HepG2 (cell line): ENCODE results near the gene NLRC3. TPM values are rescaled to one million over a fixed set of nuclear protein-coding genes. Genes with fewer than 3 reads are reported as not detected.
A peak's percentile ranks its signal among the peaks of the same experiment; 100 is the strongest.

Experiments
- ATF3 ChIP-seq: sonication (generic); formaldehyde crosslinking; IDR thresholded peaks from 2 replicates; pipeline ENCODE4 v1.4.0; 2020; ENCODE audit warnings: missing genetic modification reagents
- FOXP4 ChIP-seq: sonication (generic); formaldehyde crosslinking; IDR thresholded peaks from 2 replicates; pipeline ENCODE4 v1.4.0; 2020; ENCODE audit warnings: missing genetic modification reagents
- HDAC6 ChIP-seq: fragments of 200-600 bp; sonication (generic); IDR thresholded peaks from 2 replicates; pipeline ENCODE4 v1.7.0; 2017; ENCODE audit warnings: mild to moderate bottlenecking, antibody characterized with exemption, low read length, low read depth
- HINFP ChIP-seq: sonication (generic); formaldehyde crosslinking; IDR thresholded peaks from 2 replicates; pipeline ENCODE4 v1.4.0; 2020; ENCODE audit warnings: low read depth, mild to moderate bottlenecking, missing genetic modification reagents
- HMG20A ChIP-seq: IDR thresholded peaks from 2 replicates; pipeline ENCODE4 v1.6.1; 2016; ENCODE audit warnings: borderline replicate concordance
- HOXA5 ChIP-seq: sonication (generic); formaldehyde crosslinking; IDR thresholded peaks from 2 replicates; pipeline ENCODE4 v1.4.0; 2020; ENCODE audit warnings: missing genetic modification reagents
- KDM6A ChIP-seq: IDR thresholded peaks from 2 replicates; pipeline ENCODE4 v1.6.1; 2016; ENCODE audit warnings: low read depth
- MAF1 ChIP-seq: sonication (generic); formaldehyde crosslinking; IDR thresholded peaks from 2 replicates; pipeline ENCODE4 v1.5.0; 2020; ENCODE audit warnings: missing genetic modification reagents, borderline replicate concordance
- MED13 ChIP-seq: sonication (generic); formaldehyde crosslinking; IDR thresholded peaks from 2 replicates; pipeline ENCODE4 v1.5.0; 2020; ENCODE audit warnings: missing genetic modification reagents
- MYPOP ChIP-seq: sonication (generic); formaldehyde crosslinking; IDR thresholded peaks from 2 replicates; pipeline ENCODE4 v1.8.1; 2023; ENCODE audit warnings: mild to moderate bottlenecking, moderate library complexity, missing genetic modification reagents
- PRDM4 ChIP-seq: sonication (generic); formaldehyde crosslinking; IDR thresholded peaks from 2 replicates; pipeline ENCODE4 v1.9.0; 2021; ENCODE audit warnings: missing genetic modification reagents, borderline replicate concordance
- RFX5 ChIP-seq: IDR thresholded peaks from 2 replicates; pipeline ENCODE4 v1.6.1; 2011; ENCODE audit warnings: low read depth, low read length, improper control_type of control experiment
- ZFP91 ChIP-seq: sonication (generic); formaldehyde crosslinking; IDR thresholded peaks from 2 replicates; pipeline ENCODE4 v1.9.0; 2022; ENCODE audit warnings: missing genetic modification reagents, mild to moderate bottlenecking, borderline replicate concordance
- ZNF138 ChIP-seq: sonication (generic); formaldehyde crosslinking; IDR thresholded peaks from 2 replicates; pipeline ENCODE4 v1.5.0; 2020; ENCODE audit warnings: mild to moderate bottlenecking, low read depth, missing genetic modification reagents
- ZNF574 ChIP-seq: sonication (generic); formaldehyde crosslinking; IDR thresholded peaks from 2 replicates; pipeline ENCODE4 v1.4.0; 2020; ENCODE audit warnings: missing genetic modification reagents
- ZNF879 ChIP-seq: sonication (generic); formaldehyde crosslinking; IDR thresholded peaks from 2 replicates; pipeline ENCODE4 v1.8.1; 2023; ENCODE audit warnings: missing genetic modification reagents
- polyA plus RNA-seq, 8 experiments: library from polyadenylated mRNA; depleted of rRNA in 3 of 8; stranded (reverse) in 7 of 8; unstranded in 1 of 8; fragments of >200 nt; fragmentation: Illumina TruSeq in 4 of 8; extraction: Trizol in 4 of 8; gene quantifications; 2 replicates each; pipeline versions ENCODE4 v1.2.1 to v1.2.3, GENCODE V29; 2011 to 2016; ENCODE audit warnings: low read depth in 4 of 8, missing spikeins in 1 of 8, mixed read lengths in 1 of 8; ENCODE audit not compliant: insufficient read depth in 1 of 8
- total RNA-seq, 5 experiments: library from RNA; depleted of rRNA; stranded (reverse); fragments of >200 nt; fragmentation: Illumina TruSeq; extraction: Trizol; gene quantifications; 2 replicates each; pipeline ENCODE4 v1.2.3, GENCODE V29; 2016; ENCODE audit warnings: low read depth in 1 of 5

The NLRC3 gene
- total and polyA plus RNA-seq, 2 of the 13 experiments (the other 11 are each of a cell fraction or from before 2014, with no cell fraction given), result not detected

GRCh38 chr16:3611146-3611975 lies 34.2 kb upstream of the NLRC3 start, which contains the start of gene SLX4 (continued):
- TF ChIP-seq HINFP (CRISPR knock-in tag) (no peak; the same call in 1 of the 2 replicates), ZNF574 (CRISPR knock-in tag) (peak; percentile 62), HOXA5 (peak; percentile 26; the same call in 1 of the 2 replicates), MED13 (CRISPR knock-in tag) (peak; percentile 54; the same call in 1 of the 2 replicates), RFX5 (no peak), KDM6A (CRISPR knock-in tag) (no peak), ZFP91 (CRISPR knock-in tag) (peak; percentile 75; the same call in 1 of the 2 replicates), FOXP4 (0 out of 2 replicates have a peak, but pooled peaks have one; percentile 8), ZNF879 (CRISPR knock-in tag) (no peak), MYPOP (CRISPR knock-in tag) (no peak), ATF3 (CRISPR knock-in tag) (no peak), HMG20A (CRISPR knock-in tag) (no peak), HDAC6 (no peak), MAF1 (CRISPR knock-in tag) (no peak), PRDM4 (CRISPR knock-in tag) (no peak), ZNF138 (CRISPR knock-in tag) (peak; percentile 31; the same call in 1 of the 2 replicates)
